Measurements from ENCODE around the gene ECHS1. TPM values are rescaled to one million over a fixed set of nuclear protein-coding genes. Genes with fewer than 3 reads are reported as not detected.

The ECHS1 gene
- total and polyA plus RNA-seq, 2 donors (not counting 3 experiments of a cell fraction or from before 2014, with no cell fraction given) = 46.2 to 108 TPM

DNA sequence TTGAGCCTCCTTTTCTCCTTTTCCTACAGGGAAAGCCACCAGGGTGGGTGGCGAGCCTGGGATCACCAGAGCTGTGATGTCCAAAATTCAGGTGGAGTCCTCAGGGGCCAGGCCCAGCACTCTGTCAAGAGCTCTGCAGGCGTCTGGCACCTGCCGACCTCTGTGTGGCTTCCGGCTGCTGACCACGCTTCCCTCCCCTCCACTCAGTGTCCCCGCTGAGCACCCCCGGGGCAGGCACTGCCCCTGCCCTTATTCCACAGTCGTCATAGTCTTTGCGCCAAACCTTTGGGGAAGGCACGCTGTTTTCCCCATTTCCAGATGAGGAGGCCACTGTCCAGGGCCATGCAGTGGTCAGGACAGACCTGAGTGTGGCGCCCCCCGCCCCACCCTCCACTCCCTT, 28.3 kb upstream of the ECHS1 start:
- H3K4me2 ChIP-seq (ENCODE audit: insufficient read depth, low read length) = no peak overlapping the region
- no peak for DNase-seq (ENCODE audit: low read depth, low spot score)
- no peaks in the 10 kb centered on the region for H3K9me3 ChIP-seq (replicated peaks; ENCODE audit: control insufficient read depth, insufficient read depth, low read length)
- FAIRE-seq = no peak
- H3K27me3 ChIP-seq (ENCODE audit: control insufficient read depth in 2 of 2, insufficient read depth in 2 of 2, low read length in 2 of 2) = no peaks in the 10 kb centered on the region
- CTCF ChIA-PET = interaction anchor here (0.6 kb wide), 1 partner anchor 287 kb away, joined by 3 read pairs; no protein-coding TSS in a partner anchor
- H3K9ac ChIP-seq (replicated peaks; ENCODE audit: extremely low read depth, insufficient read depth, low read length) = no peak overlapping the region
- TF ChIP-seq EZH2 (IDR thresholded peaks at IDR 0.05; ENCODE audit: borderline replicate concordance, low read depth, low read length, severe bottlenecking) (no peak), GATA2 (IDR thresholded peaks at IDR 0.05; ENCODE audit: insufficient read depth, insufficient read length, low read depth, low read length) (no peak), MYC (IDR thresholded peaks at IDR 0.05; ENCODE audit: low read depth, low read length) (no peak), POLR2AphosphoS5 (IDR thresholded peaks at IDR 0.05; ENCODE audit: insufficient read depth, low read depth, low read length) (no peak), FOS (IDR thresholded peaks at IDR 0.05; ENCODE audit: borderline replicate concordance, insufficient read depth, low read length) (no peak), POLR2A (IDR thresholded peaks at IDR 0.05; ENCODE audit: low read depth, low read length) (no peak), JUN (IDR thresholded peaks at IDR 0.05; ENCODE audit: borderline replicate concordance, insufficient read depth, insufficient read length, low read depth) (no peak)
- TF ChIP-seq, protein P1, sequence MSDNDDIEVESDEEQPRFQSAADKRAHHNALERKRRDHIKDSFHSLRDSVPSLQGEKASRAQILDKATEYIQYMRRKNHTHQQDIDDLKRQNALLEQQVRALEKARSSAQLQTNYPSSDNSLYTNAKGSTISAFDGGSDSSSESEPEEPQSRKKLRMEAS (IDR thresholded peaks at IDR 0.05; ENCODE audit: insufficient read depth, insufficient read length) = no peak
- TF ChIP-seq, protein P2, sequence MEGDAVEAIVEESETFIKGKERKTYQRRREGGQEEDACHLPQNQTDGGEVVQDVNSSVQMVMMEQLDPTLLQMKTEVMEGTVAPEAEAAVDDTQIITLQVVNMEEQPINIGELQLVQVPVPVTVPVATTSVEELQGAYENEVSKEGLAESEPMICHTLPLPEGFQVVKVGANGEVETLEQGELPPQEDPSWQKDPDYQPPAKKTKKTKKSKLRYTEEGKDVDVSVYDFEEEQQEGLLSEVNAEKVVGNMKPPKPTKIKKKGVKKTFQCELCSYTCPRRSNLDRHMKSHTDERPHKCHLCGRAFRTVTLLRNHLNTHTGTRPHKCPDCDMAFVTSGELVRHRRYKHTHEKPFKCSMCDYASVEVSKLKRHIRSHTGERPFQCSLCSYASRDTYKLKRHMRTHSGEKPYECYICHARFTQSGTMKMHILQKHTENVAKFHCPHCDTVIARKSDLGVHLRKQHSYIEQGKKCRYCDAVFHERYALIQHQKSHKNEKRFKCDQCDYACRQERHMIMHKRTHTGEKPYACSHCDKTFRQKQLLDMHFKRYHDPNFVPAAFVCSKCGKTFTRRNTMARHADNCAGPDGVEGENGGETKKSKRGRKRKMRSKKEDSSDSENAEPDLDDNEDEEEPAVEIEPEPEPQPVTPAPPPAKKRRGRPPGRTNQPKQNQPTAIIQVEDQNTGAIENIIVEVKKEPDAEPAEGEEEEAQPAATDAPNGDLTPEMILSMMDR (IDR thresholded peaks at IDR 0.05; ENCODE audit: extremely low read depth in 1 of 2, insufficient read depth in 1 of 2, low read depth in 1 of 2, low read length in 2 of 2) = no peak
- no peaks in the 10 kb centered on the region for H3K9me1 ChIP-seq (replicated peaks; ENCODE audit: control insufficient read depth, extremely low read depth, insufficient read depth, low read length)
- H3K27ac ChIP-seq (ENCODE audit: insufficient read depth, low read depth, low read length) = no peak overlapping the region
- no TSS peak for BruUV-seq (replicated peaks)
- no peaks in the 10 kb centered on the region for H3K4me1 ChIP-seq (ENCODE audit: control insufficient read depth, extremely low read depth, insufficient read depth, low read length)
- peaks cover 16 to 30% of the 10 kb centered on the region in 2 experiments for H3K36me3 ChIP-seq (ENCODE audit: control insufficient read depth in 2 of 2, extremely low read depth in 1 of 2, insufficient read depth in 2 of 2, low read length in 2 of 2)
- H3K79me2 ChIP-seq (ENCODE audit: control insufficient read depth, insufficient read depth, low read length) = peaks cover 31% of the 10 kb centered on the region
- no peak overlapping the region for H2AFZ ChIP-seq (ENCODE audit: low read depth, low read length)
- H4K20me1 ChIP-seq (replicated peaks; ENCODE audit: control insufficient read depth, extremely low read depth, insufficient read depth, low read length) = no peaks in the 10 kb centered on the region
- POLR2A ChIA-PET = interaction anchor here (0.6 kb wide), 1 partner anchor 1243 kb away, joined by 3 read pairs; no protein-coding TSS in a partner anchor
- dilution Hi-C loops (cut with MboI; ENCODE audit: extremely low pct_ligation_motif_present, low sequenced_read_pairs) = no loop called here
- intact Hi-C loops (cut with micrococcal nuclease) = no loop called here
- no peak overlapping the region for H3K4me3 ChIP-seq (replicated peaks in 1 of 3; ENCODE audit: insufficient read depth in 1 of 3, low read depth in 1 of 3, low read length in 3 of 3)

Measured in endothelial cell of umbilical vein (primary cell).